Activated CD8-positive, alpha-beta T cell treated with anti-CD3 and anti-CD28 coated beads for 36 hours (primary cell): ENCODE data around the gene POLR1F. TPM values are rescaled to one million over a fixed set of nuclear protein-coding genes. Genes with fewer than 3 reads are reported as not detected.
"Not testable (repeated sequence)": the region's sequence is repeated elsewhere in the genome, so short reads cannot be mapped to it uniquely, and the experiment has no call there.

Experiments used
- ATAC-seq: fragments of 200-7000 bp; cut with Tn5 transposase; one replicate; pipeline ENCODE4 v1.10.0; 2021; ENCODE audit warnings: mild to moderate bottlenecking, moderate library complexity
- CTCF ChIA-PET: fragments of 350-600 bp; sonication (Branson Sonifier 250); formaldehyde crosslinking; loops from one replicate; lab custom pipeline; 2021; ENCODE audit warnings: antibody characterized with exemption; lab: Charles Lee
- POLR2A ChIA-PET: fragments of 350-600 bp; sonication (Branson Sonifier 250); formaldehyde crosslinking; loops from one replicate; lab custom pipeline; 2021; ENCODE audit warnings: antibody characterized with exemption; lab: Charles Lee
- DNase-seq: peaks from one replicate; pipeline ENCODE4 v3.0.0-alpha.2; 2020
- H3K27ac Mint-ChIP-seq: one replicate; pipeline ENCODE4 v1.8.0; 2021; ENCODE audit warnings: mild to moderate bottlenecking, mixed read lengths
- H3K27me3 Mint-ChIP-seq: one replicate; pipeline ENCODE4 v1.8.0; 2021; ENCODE audit warnings: mixed read lengths
- H3K36me3 Mint-ChIP-seq: one replicate; pipeline ENCODE4 v1.8.0; 2021; ENCODE audit warnings: low read depth, mixed read lengths
- H3K4me1 Mint-ChIP-seq: one replicate; pipeline ENCODE4 v1.8.0; 2021; ENCODE audit warnings: low read depth, mixed read lengths
- H3K4me3 Mint-ChIP-seq: one replicate; pipeline ENCODE4 v1.8.0; 2021; ENCODE audit warnings: mild to moderate bottlenecking, moderate library complexity, mixed read lengths
- H3K9me3 Mint-ChIP-seq: one replicate; pipeline ENCODE4 v1.8.0; 2021; ENCODE audit warnings: mixed read lengths
- CTCF ChIP-seq: fragments of 200-600 bp; IDR thresholded peaks from one replicate; pipeline ENCODE4 v1.8.0; 2022; ENCODE audit warnings: antibody characterized with exemption, mild to moderate bottlenecking
- intact Hi-C: fragments of 100-400 bp; cut with micrococcal nuclease; formaldehyde crosslinking; loops from one replicate; pipeline ENCODE4 v1.10.0; 2022
- total RNA-seq, 2 experiments: library from RNA; stranded (reverse); gene quantifications; one replicate each; pipeline ENCODE4 v1.2.3, GENCODE V29; 2021

The POLR1F gene
- total RNA-seq, 2 experiments from 2014 or later = 27.8 to 34.7 TPM

- ChIA-PET CTCF (interaction anchor here (1.4 to 2.4 kb wide), 3 partner anchors 8 to 13 kb away, joined by 7 to 13 read pairs (median 7); partner anchors contain the start of gene POLR1F), POLR2A (interaction anchor here (1.2 kb wide), 1 partner anchor 8 kb away, joined by 4 read pairs; the partner anchor contains the start of gene POLR1F)
- H3K27ac Mint-ChIP-seq = no peak overlapping the region
- DNase-seq (no peak), ATAC-seq (no peak)
- H3K27me3 Mint-ChIP-seq = no peaks in the 10 kb centered on the region
- H3K4me3 Mint-ChIP-seq = no peak overlapping the region
- peaks cover 37% of the 10 kb centered on the region for H3K36me3 Mint-ChIP-seq
- TF ChIP-seq CTCF = no peak
- H3K4me1 Mint-ChIP-seq = peaks cover 17% of the 10 kb centered on the region
- no peaks in the 10 kb centered on the region for H3K9me3 Mint-ChIP-seq
- intact Hi-C loops = no loop called here
Measured at GRCh38 chr7:19700936-19701335, 7.9 kb downstream of the POLR1F start.

GRCh38 chr7:19698331-19698730, 10.5 kb downstream of the POLR1F start:
- ChIA-PET POLR2A (no interaction called here), CTCF (no interaction called here)
- peaks cover 1% of the 10 kb centered on the region for H3K4me1 Mint-ChIP-seq
- H3K9me3 Mint-ChIP-seq = no peaks in the 10 kb centered on the region
- intact Hi-C loops = no loop called here
- no peaks in the 10 kb centered on the region for H3K27me3 Mint-ChIP-seq
- H3K4me3 Mint-ChIP-seq = no peak overlapping the region
- ATAC-seq (no peak), DNase-seq (no peak)
- no peak for TF ChIP-seq CTCF
- H3K27ac Mint-ChIP-seq = no peak overlapping the region
- H3K36me3 Mint-ChIP-seq = peaks cover 30% of the 10 kb centered on the region

GRCh38 chr7:19696926-19697325, 11.9 kb downstream of the POLR1F start:
- Mint-ChIP-seq H3K4me3 (no peak overlapping the region), H3K36me3 (peaks cover 19% of the 10 kb centered on the region), H3K9me3 (no peaks in the 10 kb centered on the region), H3K4me1 (peaks cover 1% of the 10 kb centered on the region), H3K27me3 (no peaks in the 10 kb centered on the region), H3K27ac (no peak overlapping the region)
- POLR2A ChIA-PET = interaction anchor here (1.4 kb wide), 1 partner anchor 12 kb away, joined by 4 read pairs; the partner anchor contains the start of gene POLR1F
- intact Hi-C loops = no loop called here
- CTCF ChIA-PET = interaction anchor here (2.2 kb wide), 1 partner anchor 12 kb away, joined by 6 read pairs; the partner anchor contains the start of gene POLR1F
- no peak for DNase-seq
- no peak for TF ChIP-seq CTCF
- ATAC-seq = no peak

- ATAC-seq (no peak), DNase-seq (no peak)
- ChIA-PET POLR2A (no interaction called here), CTCF (no interaction called here)
- Mint-ChIP-seq H3K27me3 (no peaks in the 10 kb centered on the region), H3K27ac (no peak overlapping the region), H3K4me1 (no peaks in the 10 kb centered on the region), H3K36me3 (peaks cover 2% of the 10 kb centered on the region), H3K4me3 (no peak overlapping the region), H3K9me3 (no peaks in the 10 kb centered on the region)
- TF ChIP-seq CTCF = no peak
- intact Hi-C loops = no loop called here
Measured at GRCh38 chr7:19692111-19692828, 16.6 kb downstream of the POLR1F start.

GRCh38 chr7:19690736-19691135, 18.1 kb downstream of the POLR1F start:
- Mint-ChIP-seq H3K4me3 (no peak overlapping the region), H3K27me3 (no peaks in the 10 kb centered on the region), H3K9me3 (no peaks in the 10 kb centered on the region), H3K27ac (no peak overlapping the region), H3K36me3 (no peaks in the 10 kb centered on the region), H3K4me1 (no peaks in the 10 kb centered on the region)
- ChIA-PET CTCF (no interaction called here), POLR2A (no interaction called here)
- no peak for DNase-seq
- intact Hi-C loops = no loop called here
- no peak for ATAC-seq
- no peak for TF ChIP-seq CTCF

- H3K27ac Mint-ChIP-seq, POLR2A ChIA-PET: not testable (repeated sequence)
Measured at GRCh38 chr7:19689130-19689529, 19.7 kb downstream of the POLR1F start.

More at GRCh38 chr7:19689130-19689529, 19.7 kb downstream of the POLR1F start:
- H3K36me3 Mint-ChIP-seq, DNase-seq, H3K27me3 Mint-ChIP-seq, CTCF ChIA-PET, H3K4me1 Mint-ChIP-seq, ATAC-seq, intact Hi-C loops, H3K9me3 Mint-ChIP-seq, H3K4me3 Mint-ChIP-seq: not testable (repeated sequence)
